NCI-H2227 (cell line): ENCODE measurements around the gene PABPC1L.
A peak's percentile ranks its signal among the peaks of the same experiment; 100 is the strongest.

Source experiments
- DNase-seq: peaks from one replicate; lab custom pipeline; 2025; ENCODE audit not compliant: unreplicated experiment; lab: John Stamatoyannopoulos, UW

PABPC1L gene

GRCh38 chr20:44942264-44942973 is 32.6 kb downstream of the PABPC1L start:
- DNase-seq = no peak

DNA sequence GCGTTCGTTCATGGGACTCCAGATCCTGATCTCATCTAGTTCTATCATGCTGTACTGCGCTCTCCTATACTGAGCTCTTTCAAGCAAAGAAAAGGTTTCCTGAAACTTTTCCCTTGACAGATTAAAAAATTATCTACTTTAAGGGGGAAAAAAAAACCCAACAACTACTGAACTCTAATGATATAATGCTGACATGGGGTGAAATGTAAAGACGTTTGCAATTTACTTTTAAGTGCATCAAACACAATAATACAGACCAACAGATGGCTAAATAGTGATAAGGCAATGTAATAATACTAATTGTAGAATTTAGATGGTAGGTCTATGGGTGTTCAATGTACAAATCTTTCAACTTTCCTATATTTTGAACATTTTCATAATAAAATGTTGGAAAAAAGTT is 34.0 kb downstream of the PABPC1L start:
- no peak for DNase-seq

DNA sequence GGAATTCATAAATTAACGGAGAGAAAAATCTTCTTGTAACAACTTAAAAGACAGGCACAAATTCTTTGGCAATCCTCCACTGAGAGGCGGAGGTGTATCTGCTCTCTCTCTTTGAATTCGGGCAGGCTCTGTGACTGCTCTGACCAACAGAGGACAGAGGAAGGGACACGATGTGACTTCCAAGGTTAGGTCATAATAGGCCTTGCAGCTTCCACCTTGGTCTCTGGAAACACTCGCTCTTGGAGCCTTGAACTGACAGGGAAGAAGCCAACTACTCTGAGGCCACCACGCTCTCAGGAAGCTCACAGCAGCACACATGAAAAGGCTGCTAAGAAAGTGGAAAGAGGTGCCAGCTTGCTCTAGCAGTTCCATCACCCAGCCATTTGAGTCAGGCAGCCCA is 35.4 kb downstream of the PABPC1L start:
- no peak for DNase-seq

DNA sequence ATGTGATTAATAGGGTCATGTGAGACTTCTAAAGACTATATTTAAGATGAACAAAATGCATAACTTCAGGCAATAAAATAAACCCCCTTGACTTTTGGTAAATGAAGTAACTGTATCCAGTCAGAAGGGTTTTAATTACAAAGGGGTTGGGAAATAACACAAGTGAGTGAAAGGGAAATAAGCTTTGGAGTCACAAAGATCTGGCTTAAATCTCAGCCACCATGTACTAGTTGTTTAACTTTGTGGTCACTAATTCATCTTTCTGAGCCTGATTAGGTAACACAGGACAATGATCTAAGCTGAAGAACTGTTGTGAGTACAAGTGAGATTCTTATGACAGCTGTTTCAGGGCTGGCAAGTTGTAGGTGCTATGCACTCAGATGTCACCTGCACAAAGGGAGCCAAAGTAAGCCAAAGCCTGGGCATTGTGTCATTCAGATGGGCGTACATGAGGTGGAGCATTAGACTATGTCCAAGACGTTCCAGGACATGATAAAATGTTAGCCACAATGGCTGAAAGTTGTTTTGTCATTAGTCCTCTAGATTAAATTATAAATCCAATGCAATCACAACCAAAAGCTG is 36.5 kb downstream of the PABPC1L start:
- DNase-seq = no peak

DNA sequence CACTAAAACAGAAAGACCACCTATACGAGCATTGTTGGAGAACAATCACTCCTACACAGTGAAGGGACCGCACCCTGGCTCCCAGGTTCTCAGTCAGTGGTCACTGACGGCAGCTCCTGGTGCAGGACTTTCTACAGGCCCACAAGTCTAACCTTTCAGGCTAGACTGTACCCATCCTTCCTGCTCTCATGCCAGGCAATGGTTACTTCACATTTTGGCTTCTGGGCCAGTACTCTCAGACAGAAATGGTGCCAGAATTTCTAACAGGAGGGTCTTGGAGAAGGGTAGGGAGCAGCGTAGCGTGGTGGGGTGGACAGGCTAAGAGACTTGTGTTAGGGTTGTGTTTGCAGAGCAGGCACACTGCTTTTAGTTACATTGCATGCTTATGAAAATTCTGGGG is 38.2 kb downstream of the PABPC1L start:
- DNase-seq = no peak

DNA sequence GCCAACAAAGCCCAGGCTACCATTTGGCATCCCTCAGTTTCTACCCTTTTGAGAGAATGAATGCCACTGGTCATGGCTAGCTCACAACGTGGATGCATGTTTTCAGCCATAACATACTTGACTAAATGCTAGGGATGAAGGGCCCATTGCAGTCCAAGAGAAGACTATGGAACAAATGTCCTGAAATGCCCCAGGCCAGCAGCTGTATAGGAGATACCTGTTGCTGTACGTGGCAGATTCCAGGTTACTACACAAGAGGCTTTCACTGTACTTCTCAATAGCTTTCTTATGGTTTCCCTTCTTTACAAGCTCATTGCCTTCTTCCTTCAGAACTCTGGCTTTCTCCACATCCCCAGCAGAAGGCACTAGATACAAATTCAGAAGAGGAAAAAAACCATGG is 38.7 kb downstream of the PABPC1L start:
- DNase-seq = no peak

- no peak for DNase-seq
These were observed 40.5 kb downstream of the PABPC1L start for GRCh38 chr20:44950368-44950767.

DNA sequence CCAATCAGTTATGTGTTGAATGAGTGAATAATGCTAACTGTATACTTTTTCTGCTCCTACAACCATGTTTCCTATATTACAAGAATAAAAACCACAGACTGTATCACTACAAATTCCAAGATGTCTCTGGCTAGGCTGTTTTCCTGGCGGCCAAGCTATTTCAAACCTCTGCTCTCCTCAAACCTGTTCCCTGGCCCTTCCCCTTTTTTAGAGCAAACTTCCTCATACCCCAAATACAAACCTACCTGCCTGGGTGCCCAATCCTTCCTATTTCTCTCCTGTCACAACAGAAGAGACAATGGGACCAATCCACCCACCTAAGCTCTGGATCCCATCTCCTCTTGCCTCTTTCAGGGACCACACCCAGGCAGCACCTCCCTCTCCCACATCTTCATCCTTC is 42.9 kb downstream of the PABPC1L start:
- no peak for DNase-seq

DNA sequence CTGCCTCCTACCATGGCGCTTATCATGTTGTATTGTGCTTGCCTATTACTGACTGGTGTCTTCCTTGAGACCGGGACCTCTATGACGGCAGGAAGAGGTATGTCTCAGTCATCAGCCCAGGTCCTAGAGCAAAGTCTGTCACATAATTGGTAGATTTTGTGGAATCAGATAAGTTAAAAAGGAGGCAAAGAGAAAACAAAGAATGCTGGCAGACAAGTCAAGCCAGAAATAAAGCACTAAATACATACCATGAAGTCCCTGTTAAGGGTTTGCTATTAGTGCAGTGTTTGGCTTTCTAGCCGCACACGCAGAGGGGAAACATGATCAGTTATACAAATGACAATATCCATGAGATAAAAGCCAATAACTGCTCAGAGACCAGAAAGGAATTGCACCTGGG is 44.4 kb downstream of the PABPC1L start:
- no peak for DNase-seq

DNA sequence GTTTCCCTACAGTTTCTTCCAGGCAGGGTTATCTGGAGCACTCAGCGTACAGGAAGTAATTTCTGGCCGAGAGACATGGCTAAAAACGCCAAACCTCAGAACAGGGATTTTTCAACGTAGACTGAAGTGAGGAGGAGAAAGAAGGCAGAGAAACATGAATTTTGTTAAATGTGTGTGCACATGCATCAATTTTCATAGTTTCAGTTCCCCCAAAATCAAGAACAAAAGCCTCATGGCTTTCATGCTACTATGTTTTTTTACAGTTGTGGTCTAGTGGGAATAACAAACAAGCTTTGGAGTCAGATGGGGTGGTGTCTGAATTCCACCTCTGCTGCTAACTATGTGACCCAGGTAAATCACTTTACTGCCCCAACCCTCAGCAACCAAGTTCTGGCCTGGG is 45.4 kb downstream of the PABPC1L start:
- DNase-seq = no peak

GRCh38 chr20:44956410-44956809 is 46.5 kb downstream of the PABPC1L start:
- no peak for DNase-seq

DNA sequence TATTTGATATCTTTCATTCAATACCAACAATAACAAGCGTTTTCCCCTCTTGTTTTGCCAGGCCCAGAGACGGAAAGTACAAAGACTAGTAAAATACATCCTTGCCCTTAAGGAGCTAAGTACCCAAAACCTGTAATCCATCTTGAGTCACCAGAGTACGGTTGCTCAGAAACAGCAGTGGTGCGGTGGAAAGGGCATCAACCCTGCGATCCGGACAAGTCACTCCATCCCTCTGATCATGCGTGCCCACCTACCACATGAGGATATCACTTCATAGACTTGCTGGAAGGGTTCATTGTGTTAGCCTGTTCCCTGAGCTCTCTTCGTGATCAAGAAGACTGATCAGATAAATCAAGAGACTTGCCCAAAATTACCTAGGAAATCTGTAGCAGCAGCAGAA is 48.4 kb downstream of the PABPC1L start:
- DNase-seq = no peak

- no peak for DNase-seq
These were observed 49.3 kb downstream of the PABPC1L start for GRCh38 chr20:44959082-44959637.

DNA sequence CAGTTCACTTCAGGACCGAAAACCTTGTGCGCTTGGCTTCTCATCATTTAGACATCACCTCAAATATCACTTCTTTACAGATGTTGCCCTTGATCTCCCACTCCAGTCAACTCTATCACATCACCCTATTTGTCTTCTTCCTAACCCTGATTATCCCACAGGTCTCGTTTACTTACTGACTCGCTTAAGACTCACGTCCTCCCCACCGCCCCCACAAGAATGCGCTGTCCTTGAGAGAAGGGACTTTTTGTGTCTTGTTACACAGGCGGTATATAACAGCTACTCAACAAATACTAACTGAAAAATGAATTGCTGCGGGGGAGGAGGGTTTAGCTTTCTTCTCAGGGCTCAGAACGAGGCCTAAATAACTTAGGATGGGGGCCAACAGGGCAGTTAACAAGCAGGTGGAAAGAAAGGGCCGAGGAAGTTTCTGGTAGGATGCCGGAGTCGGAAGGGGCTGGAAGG is 49.8 kb downstream of the PABPC1L start:
- peak; percentile 50 for DNase-seq

DNA sequence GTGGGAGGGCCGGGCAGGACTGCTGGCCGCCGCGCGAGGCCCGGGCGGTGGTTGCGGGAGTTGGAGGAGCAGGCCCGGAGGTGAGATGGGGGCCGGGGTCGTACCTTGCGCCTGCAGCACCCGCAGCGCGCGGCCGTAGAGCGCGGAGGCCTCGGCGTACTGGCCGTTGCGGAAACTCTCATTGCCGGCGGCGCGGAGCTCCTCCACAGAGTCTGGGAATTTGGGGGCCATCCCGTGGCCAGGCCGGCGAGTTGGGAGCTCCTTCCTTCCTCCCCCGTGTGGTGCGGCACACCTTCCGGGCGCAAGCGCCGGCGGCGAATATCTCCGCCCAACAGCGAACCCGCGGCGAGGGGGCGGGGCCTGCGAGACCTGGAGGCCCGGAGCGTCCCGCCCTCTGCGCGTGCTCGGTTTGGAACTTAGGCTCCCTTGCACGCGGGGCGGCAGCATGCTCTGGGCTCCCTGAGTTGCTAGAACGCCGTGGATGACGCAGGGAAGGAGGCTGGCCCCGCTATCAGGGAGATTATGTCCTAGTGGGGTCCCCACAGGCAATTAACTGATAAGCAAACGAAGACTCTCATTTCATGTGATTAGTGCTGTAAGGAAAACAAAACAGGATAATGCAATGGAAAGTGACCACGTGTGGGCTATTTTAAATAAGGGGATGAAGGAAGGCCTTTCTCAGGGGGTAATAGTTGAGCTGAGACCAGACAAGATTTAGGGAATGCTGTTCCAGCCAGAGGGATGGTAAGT is 50.4 kb downstream of the PABPC1L start, which contains the start of gene TOMM34:
TSS of gene TOMM34 (minus strand) at position 295 of the 750 bp plus-strand sequence. CDS start at position 231, 64 bp downstream.
- peak; percentile 97 for DNase-seq

DNA sequence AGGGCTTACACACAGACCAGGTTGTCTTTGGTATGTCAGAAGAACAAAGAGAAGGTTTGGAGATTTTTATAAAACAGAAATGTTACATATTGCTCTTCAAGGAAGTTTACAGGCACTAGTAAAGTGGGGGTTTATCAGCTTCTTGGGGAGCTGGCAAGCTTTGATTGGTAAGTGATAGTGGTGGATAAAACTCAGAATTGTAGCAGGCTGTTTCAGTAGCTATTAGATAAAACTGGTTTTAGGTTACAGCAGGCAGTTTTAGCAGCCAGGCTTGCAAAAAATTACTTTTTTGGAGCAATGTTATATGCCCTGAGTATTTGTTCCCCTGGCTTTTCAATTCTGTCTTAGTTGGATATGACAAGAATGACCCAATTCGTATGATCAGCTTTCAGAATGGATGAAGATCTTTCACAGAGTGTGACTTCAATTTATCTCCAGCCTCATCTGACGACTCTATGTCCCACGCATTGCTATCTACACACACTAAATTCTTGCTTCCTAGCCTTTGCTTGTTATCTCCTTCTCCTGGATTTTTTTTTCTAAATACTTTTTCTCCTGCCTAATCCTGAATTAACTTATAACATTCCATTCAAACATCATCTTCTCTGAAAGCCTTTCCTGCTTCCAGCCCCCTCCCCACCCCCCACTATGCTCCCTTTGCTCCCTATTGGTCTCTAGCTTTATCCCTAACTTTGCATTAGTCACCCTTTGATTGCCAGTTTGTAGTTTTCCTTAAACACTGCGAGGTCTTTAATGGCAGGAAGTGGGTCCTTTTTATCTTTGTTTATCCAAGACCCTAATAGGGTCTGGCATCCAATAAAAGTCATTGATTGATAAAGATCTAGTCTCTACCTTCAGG is 51.4 kb downstream of the PABPC1L start:
- no peak for DNase-seq

GRCh38 chr20:44961870-44962267 is 52.0 kb downstream of the PABPC1L start:
- no peak for DNase-seq

- no peak for DNase-seq
These were observed 52.6 kb downstream of the PABPC1L start for GRCh38 chr20:44962483-44962882.

DNA sequence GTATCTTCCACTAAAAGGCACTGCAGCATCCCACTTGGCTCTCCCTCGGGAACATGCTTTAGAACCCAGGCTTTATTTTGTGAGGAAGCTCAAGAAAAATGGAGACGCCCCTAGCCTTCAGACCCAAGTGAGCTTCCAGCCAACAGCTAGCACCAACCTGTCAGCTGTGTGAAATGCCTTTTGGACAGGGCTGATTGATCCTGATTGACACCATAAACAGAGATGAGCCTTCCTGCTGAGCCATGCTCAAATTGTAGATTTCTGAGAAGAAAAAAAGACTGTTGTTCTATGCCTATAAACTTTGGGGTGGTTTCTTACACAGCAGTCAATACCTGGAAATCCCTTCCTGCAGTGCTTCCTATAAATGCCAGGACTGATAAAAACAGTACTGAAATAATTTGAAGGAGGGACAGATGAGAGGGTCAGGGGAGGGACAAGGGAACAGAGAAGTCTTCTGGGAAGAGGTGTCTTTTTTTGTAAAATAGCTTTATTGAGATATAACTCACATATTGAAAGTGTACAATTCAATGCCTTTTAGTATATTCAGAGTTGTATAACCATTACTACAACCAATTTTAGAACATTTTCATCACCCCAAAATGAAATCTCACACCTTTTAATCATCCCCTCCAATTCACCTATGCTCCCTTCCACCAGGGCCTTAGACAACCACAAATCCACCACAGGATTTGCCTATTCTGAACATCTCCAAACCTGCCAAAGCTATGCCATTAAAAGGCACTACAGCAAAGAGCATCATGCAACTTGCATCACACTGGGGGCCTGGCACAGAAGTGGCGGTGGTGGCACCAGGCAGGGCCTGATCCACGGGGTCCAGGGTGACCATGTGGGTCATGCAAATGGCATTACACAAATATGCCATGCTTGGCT is 53.7 kb downstream of the PABPC1L start:
- DNase-seq = no peak

DNA sequence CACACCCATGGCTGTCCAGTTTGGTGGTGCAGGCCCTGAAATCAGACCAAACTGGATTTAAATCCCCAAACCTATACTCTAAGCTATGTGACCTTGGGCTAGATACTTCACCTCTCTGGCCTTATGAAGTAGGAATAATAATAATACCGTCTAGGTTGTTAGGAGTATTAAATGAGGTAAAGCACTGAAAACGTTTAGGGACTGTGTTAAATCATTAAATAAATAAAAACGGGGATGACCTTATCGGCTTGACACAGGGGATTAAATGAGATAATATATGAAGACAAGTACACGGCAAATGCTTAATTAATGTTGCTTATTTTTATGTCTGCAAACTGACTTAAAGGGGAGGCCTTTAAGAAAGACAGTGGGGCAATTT is 55.8 kb downstream of the PABPC1L start:
- no peak for DNase-seq
